Endothelial cell of umbilical vein (primary cell): ENCODE results near the gene FAM177B. TPM values are rescaled to one million over a fixed set of nuclear protein-coding genes. Genes with fewer than 3 reads are reported as not detected.

Source experiments
- BruUV-seq: library from RNA; stranded (reverse); fragments of 400-500 nt; replicated peaks from 2 replicates; lab custom pipeline; 2021; lab: Mats Ljungman, UMichigan
- CTCF ChIA-PET: fragments of 300-600, 350-600 bp; sonication (Branson Sonifier 250); formaldehyde crosslinking; loops from one replicate; lab custom pipeline; 2021; ENCODE audit warnings: antibody characterized with exemption, inconsistent platforms; lab: Charles Lee
- POLR2A ChIA-PET: fragments of 300-600, 350-600 bp; sonication (Branson Sonifier 250); formaldehyde crosslinking; loops from one replicate; lab custom pipeline; 2021; ENCODE audit warnings: antibody characterized with exemption, inconsistent platforms; lab: Charles Lee
- DNase-seq: peaks from one replicate; pipeline ENCODE4 v3.0.0-alpha.2; 2011; ENCODE audit warnings: low read depth, low spot score
- FAIRE-seq: peaks from 2 replicates; lab custom pipeline; 2011; peaks lifted over from hg19 to GRCh38; lab: Jason Lieb, UNC
- H2AFZ ChIP-seq: 2 replicates; pipeline ENCODE4 v1.6.0; 2012; ENCODE audit warnings: low read depth, low read length, control low read depth, inconsistent platforms
- H3K27ac ChIP-seq: 2 replicates; pipeline ENCODE4 v1.5.1; 2011; ENCODE audit warnings: low read depth, mild to moderate bottlenecking, control low read depth, low read length, moderate library complexity; ENCODE audit not compliant: insufficient read depth
- H3K27me3 ChIP-seq, 2 experiments: 2 replicates each; pipeline versions ENCODE4 v1.6.0 to v1.6.1; 2011; ENCODE audit warnings: low read length in 2 of 2, mixed read lengths in 1 of 2; ENCODE audit not compliant: control insufficient read depth in 2 of 2, insufficient read depth in 2 of 2
- H3K36me3 ChIP-seq, 2 experiments: 2 replicates in 1 of 2; 3 replicates in 1 of 2; pipeline ENCODE4 v1.5.1; 2011; ENCODE audit warnings: low read length in 2 of 2, mild to moderate bottlenecking in 1 of 2, moderate library complexity in 1 of 2; ENCODE audit not compliant: control insufficient read depth in 2 of 2, insufficient read depth in 2 of 2; ENCODE audit errors: extremely low read depth in 1 of 2
- H3K4me1 ChIP-seq: 3 replicates; pipeline ENCODE4 v1.5.1; 2011; ENCODE audit warnings: mild to moderate bottlenecking, low read length; ENCODE audit not compliant: control insufficient read depth, insufficient read depth; ENCODE audit errors: extremely low read depth
- H3K4me2 ChIP-seq: 2 replicates; pipeline ENCODE4 v1.6.1; 2011; ENCODE audit warnings: low read length, control low read depth, mixed read lengths; ENCODE audit not compliant: insufficient read depth
- H3K4me3 ChIP-seq, 3 experiments: fragments of 200-600 bp in 1 of 3; sonication (generic), shearing (Covaris generic) in 1 of 3; replicated peaks in 1 of 3; 2 replicates each; pipeline ENCODE4 v1.5.1; 2011 to 2016; ENCODE audit warnings: control low read depth in 3 of 3, low read length in 3 of 3, mild to moderate bottlenecking in 2 of 3, inconsistent platforms in 1 of 3, low read depth in 1 of 3, moderate library complexity in 1 of 3; ENCODE audit not compliant: insufficient read depth in 1 of 3
- H3K79me2 ChIP-seq: 2 replicates; pipeline ENCODE4 v1.6.0; 2012; ENCODE audit warnings: low read length, inconsistent platforms; ENCODE audit not compliant: control insufficient read depth, insufficient read depth
- H3K9ac ChIP-seq: replicated peaks from 2 replicates; pipeline ENCODE3; 2011; ENCODE audit warnings: low read length, control low read depth; ENCODE audit not compliant: insufficient read depth; ENCODE audit errors: extremely low read depth
- H3K9me1 ChIP-seq: replicated peaks from 3 replicates; pipeline ENCODE4 v1.6.0; 2011; ENCODE audit warnings: mild to moderate bottlenecking, low read length; ENCODE audit not compliant: control insufficient read depth, insufficient read depth; ENCODE audit errors: extremely low read depth
- H3K9me3 ChIP-seq: replicated peaks from 2 replicates; pipeline ENCODE4 v1.5.1; 2012; ENCODE audit warnings: low read length, inconsistent platforms; ENCODE audit not compliant: control insufficient read depth, insufficient read depth
- H4K20me1 ChIP-seq: replicated peaks from 2 replicates; pipeline ENCODE3; 2011; ENCODE audit warnings: mild to moderate bottlenecking, low read length; ENCODE audit not compliant: control insufficient read depth, insufficient read depth; ENCODE audit errors: extremely low read depth
- CTCF ChIP-seq, 2 donors: IDR thresholded peaks; 1 replicate in 1 of 2; 2 replicates in 1 of 2; pipeline ENCODE4 v1.5.1; 2011; ENCODE audit warnings: low read length in 2 of 2, mild to moderate bottlenecking in 2 of 2, moderate library complexity in 2 of 2, control low read depth in 1 of 2, inconsistent platforms in 1 of 2, low read depth in 1 of 2; ENCODE audit not compliant: insufficient read depth in 1 of 2; ENCODE audit errors: extremely low read depth in 1 of 2
- EZH2 ChIP-seq: IDR thresholded peaks from 2 replicates; pipeline ENCODE4 v1.6.1; 2012; ENCODE audit warnings: borderline replicate concordance, low read depth, mild to moderate bottlenecking, moderate library complexity, low read length, inconsistent platforms; ENCODE audit not compliant: severe bottlenecking
- FOS ChIP-seq: IDR thresholded peaks from 2 replicates; pipeline ENCODE4 v1.6.1; 2011; ENCODE audit warnings: mild to moderate bottlenecking, low read length, moderate library complexity, borderline replicate concordance; ENCODE audit not compliant: insufficient read depth
- GATA2 ChIP-seq: IDR thresholded peaks from 2 replicates; pipeline ENCODE4 v1.7.0; 2011; ENCODE audit warnings: low read depth, mild to moderate bottlenecking, moderate library complexity, mixed read lengths, low read length; ENCODE audit not compliant: insufficient read length, insufficient read depth
- JUN ChIP-seq: IDR thresholded peaks from 2 replicates; pipeline ENCODE4 v1.6.1; 2011; ENCODE audit warnings: borderline replicate concordance, low read depth; ENCODE audit not compliant: insufficient read length, insufficient read depth
- MAX ChIP-seq: IDR thresholded peaks from 2 replicates; pipeline ENCODE4 v1.6.1; 2011; ENCODE audit not compliant: insufficient read depth, insufficient read length
- MYC ChIP-seq: IDR thresholded peaks from one replicate; pipeline ENCODE4 v1.6.1; 2011; ENCODE audit warnings: mild to moderate bottlenecking, low read depth, low read length
- POLR2A ChIP-seq: IDR thresholded peaks from 2 replicates; pipeline ENCODE4 v1.6.1; 2012; ENCODE audit warnings: low read depth, mild to moderate bottlenecking, control low read depth, low read length
- POLR2AphosphoS5 ChIP-seq: IDR thresholded peaks from 2 replicates; pipeline ENCODE4 v1.6.1; 2012; ENCODE audit warnings: low read depth, mild to moderate bottlenecking, control low read depth, low read length, moderate library complexity; ENCODE audit not compliant: insufficient read depth
- dilution Hi-C: fragments of 300-500 bp; cut with MboI; formaldehyde crosslinking; loops from one replicate; pipeline ENCODE4 v1.15.0; 2019; ENCODE audit warnings: low sequenced_read_pairs; ENCODE audit not compliant: extremely low pct_ligation_motif_present
- intact Hi-C: fragments of 100-400 bp; cut with micrococcal nuclease; formaldehyde crosslinking; loops from one replicate; pipeline ENCODE4 v1.10.0; 2022
- polyA plus RNA-seq, 4 experiments: library from polyadenylated mRNA; depleted of rRNA in 3 of 4; stranded (reverse) in 3 of 4; unstranded in 1 of 4; fragments of >200 nt; gene quantifications; 2 replicates each; pipeline versions ENCODE4 v1.2.1 to v1.2.3, GENCODE V29; 2011 to 2012; ENCODE audit warnings: missing spikeins in 1 of 4
- total RNA-seq: library from RNA; stranded (reverse); gene quantifications from 2 replicates; pipeline ENCODE4 v1.2.3, GENCODE V29; 2021

FAM177B gene
- total and polyA plus RNA-seq, 2 donors (not counting 3 experiments of a cell fraction or from before 2014, with no cell fraction given) = not detected

GRCh38 chr1:222769181-222769580 lies 32.2 kb downstream of the FAM177B start:
- Histone ChIP-seq H3K9me3 (no peaks in the 10 kb centered on the region), H4K20me1 (no peaks in the 10 kb centered on the region), H3K27me3 (no peaks in the 10 kb centered on the region), H3K79me2 (no peaks in the 10 kb centered on the region), H3K36me3 (no peaks in the 10 kb centered on the region), H3K4me2 (no peak overlapping the region), H3K9ac (no peak overlapping the region), H2AFZ (no peak overlapping the region), H3K27ac (no peak overlapping the region), H3K9me1 (no peaks in the 10 kb centered on the region), H3K4me3 (no peak overlapping the region), H3K4me1 (peaks cover 2% of the 10 kb centered on the region)
- BruUV-seq = no TSS peak
- ChIA-PET POLR2A (no interaction called here), CTCF (no interaction called here)
- intact Hi-C loops (no loop called here), dilution Hi-C loops (no loop called here)
- no peak for FAIRE-seq
- DNase-seq = no peak
- TF ChIP-seq EZH2 (no peak), POLR2AphosphoS5 (no peak), FOS (no peak), POLR2A (no peak), MYC (no peak), CTCF (IDR thresholded peaks at IDR 0.05; ENCODE audit: extremely low read depth in 1 of 2, insufficient read depth in 1 of 2, low read depth in 1 of 2, low read length in 2 of 2) (no peak), MAX (no peak), GATA2 (no peak), JUN (no peak)
